Measurements from ENCODE around the gene PCSK5.
"Not testable (repeated sequence)": the region's sequence is repeated elsewhere in the genome, so short reads cannot be mapped to it uniquely, and the experiment has no call there.

PCSK5 gene

DNA sequence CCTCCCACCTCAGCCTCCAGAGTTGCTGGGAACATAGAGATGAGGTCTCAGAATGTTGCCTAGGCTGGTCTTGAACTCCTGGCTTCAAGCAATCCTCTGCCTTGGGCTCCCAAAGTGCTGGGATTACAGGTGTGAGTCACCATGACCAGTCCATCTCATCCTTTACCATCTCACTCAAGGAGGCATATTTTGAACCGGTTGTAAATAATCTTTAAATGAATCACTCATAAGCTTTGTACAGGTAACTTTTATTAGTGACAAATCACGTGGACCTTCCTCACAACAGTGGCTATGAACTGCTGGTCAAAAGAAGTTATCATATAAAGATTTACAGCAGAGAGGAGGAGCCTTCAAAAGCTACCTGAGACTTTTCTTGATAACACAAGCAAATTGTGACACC, 433.0 kb downstream of the PCSK5 start:
- H3K4me3 Mint-ChIP-seq: no peak overlapping the region
- no peaks in the 10 kb centered on the region for H3K9me3 Mint-ChIP-seq
- no peak for DNase-seq
- H3K27ac Mint-ChIP-seq: no peak overlapping the region
- no peaks in the 10 kb centered on the region for H3K4me1 Mint-ChIP-seq
- no peak for ATAC-seq
- peaks cover 16% of the 10 kb centered on the region for H3K27me3 Mint-ChIP-seq

DNA sequence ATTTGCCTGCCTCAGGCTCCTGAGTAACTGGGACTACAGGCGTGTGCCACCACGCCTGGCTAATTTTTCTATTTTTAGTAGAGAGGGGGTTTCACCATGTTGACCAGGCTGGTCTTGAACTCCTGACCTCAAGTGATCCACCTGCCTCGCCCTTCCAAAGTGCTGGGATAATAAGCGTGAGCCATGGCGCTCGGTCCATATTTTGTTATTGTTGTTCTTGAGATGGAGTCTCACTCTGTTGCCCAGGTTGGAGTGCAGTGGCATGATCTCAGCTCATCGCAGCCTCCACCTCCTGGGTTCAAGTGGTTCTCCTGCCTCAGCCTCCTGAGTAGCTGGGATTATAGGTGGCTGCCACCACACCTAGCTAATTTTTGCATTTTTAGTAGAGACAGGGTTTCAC, 433.6 kb downstream of the PCSK5 start:
- not testable (repeated sequence) for DNase-seq, ATAC-seq, H3K9me3 Mint-ChIP-seq, H3K4me1 Mint-ChIP-seq, H3K27ac Mint-ChIP-seq, H3K4me3 Mint-ChIP-seq
- peaks cover 16% of the 10 kb centered on the region for H3K27me3 Mint-ChIP-seq

DNA sequence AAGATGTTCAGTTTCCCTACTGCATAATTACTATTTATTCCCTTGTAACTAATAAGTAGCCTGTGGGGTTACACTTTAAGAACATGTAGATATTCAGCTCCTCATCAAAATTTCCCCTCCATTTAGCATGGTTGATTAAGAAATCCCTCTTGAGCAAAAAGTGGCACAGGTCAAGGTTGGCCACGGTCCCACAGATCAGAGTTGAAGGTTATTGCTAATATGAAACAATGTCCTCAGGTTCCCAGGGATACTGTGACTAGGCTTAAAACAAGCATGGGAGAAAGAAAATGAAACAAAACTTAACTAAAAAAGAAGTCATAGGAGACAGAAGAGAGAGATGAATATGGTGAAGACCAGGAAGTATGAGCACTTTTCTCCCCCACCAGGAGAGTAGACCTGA, 439.6 kb downstream of the PCSK5 start:
- DNase-seq (no peak), ATAC-seq (no peak)
- H3K27me3 Mint-ChIP-seq: no peaks in the 10 kb centered on the region
- no peaks in the 10 kb centered on the region for H3K4me1 Mint-ChIP-seq
- no peak overlapping the region for H3K4me3 Mint-ChIP-seq
- H3K27ac Mint-ChIP-seq: no peak overlapping the region
- no peaks in the 10 kb centered on the region for H3K9me3 Mint-ChIP-seq

DNA sequence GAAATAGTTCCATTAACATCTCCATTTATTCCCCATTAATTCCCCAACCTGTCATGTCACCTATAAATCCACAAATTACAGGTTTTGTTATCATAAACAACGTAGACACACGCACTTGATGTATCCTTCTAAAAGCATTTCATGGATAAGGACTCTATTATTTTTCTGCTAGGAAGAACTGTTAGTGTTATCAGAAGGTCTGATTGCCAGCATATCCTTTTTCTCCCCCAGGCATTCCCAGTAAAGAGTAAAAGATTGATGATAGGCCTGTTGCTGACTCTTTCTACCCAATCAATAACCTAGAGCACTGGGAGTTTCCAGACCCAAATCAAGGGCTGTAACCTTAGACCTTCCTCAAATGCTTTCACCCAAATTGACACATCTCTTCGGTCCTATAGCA, 442.9 kb downstream of the PCSK5 start:
- Mint-ChIP-seq H3K27me3 (peaks cover 3% of the 10 kb centered on the region), H3K9me3 (no peaks in the 10 kb centered on the region), H3K4me3 (no peak overlapping the region), H3K27ac (no peak overlapping the region), H3K4me1 (no peaks in the 10 kb centered on the region)
- DNase-seq (no peak), ATAC-seq (no peak)

DNA sequence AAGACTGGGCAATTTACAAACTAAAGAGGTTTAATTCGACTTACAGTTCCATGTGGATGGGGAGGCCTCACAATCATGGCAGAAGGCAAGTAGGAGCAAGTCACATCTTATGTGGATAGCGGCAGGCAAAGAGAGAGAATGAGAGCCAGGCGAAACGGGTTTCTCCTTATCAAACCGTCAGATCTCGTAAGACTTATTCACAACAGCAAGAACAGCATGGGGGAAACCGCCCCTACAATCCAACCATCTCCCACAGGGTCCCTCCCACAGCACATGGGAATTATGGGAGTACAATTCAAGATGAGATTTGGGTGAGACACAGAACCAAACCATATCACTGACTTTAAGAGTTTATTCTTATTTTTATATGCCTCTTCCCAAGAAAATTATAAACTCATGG, 443.5 kb downstream of the PCSK5 start:
- H3K9me3 Mint-ChIP-seq: no peaks in the 10 kb centered on the region
- no peak overlapping the region for H3K27ac Mint-ChIP-seq
- DNase-seq (no peak), ATAC-seq (no peak)
- no peaks in the 10 kb centered on the region for H3K4me1 Mint-ChIP-seq
- peaks cover 9% of the 10 kb centered on the region for H3K27me3 Mint-ChIP-seq
- no peak overlapping the region for H3K4me3 Mint-ChIP-seq

DNA sequence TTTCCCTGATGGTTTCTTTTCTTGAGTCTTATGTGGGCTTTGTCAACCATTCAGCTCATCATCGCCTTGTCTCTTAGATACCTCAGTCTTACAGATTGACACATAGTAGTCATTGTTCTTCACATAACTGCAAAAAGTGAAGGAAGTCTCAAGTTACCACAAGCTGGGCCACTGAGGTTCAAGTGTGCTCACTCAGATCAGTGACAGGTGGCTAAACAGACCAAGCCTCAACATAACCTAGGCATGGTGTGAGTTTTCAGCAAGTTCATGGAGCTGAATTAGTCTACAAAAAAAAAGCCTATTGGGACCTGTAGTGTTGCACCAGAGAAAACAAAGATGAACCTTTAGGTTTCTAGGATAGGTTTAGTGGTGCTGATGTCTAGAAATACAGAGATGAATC, 445.6 kb downstream of the PCSK5 start:
- Mint-ChIP-seq H3K4me1 (no peaks in the 10 kb centered on the region), H3K27me3 (peaks cover 10% of the 10 kb centered on the region), H3K27ac (no peak overlapping the region), H3K9me3 (peaks cover 0 to 5% of the 10 kb centered on the region in 2 donors), H3K4me3 (no peak overlapping the region)
- ATAC-seq (peak; percentile 28), DNase-seq (no peak)

DNA sequence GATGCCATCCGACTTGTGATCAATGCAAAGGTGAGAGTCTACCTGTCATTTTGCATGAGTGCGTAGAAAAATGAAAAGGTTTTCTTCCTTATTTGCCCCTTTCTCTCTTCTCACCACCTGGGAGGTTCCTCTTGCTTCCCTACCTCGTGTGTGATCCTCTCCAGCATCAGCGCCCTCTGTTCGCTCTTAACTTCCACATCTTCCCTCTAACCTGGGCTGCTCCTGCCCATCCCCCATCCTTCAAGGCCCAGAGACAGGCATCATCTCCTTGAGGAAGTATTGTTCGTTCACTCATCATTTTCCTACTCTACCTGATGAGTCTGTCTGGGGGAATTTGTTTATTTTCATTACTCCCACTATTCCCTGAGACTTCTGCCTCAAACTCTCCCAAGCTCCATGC, 447.9 kb downstream of the PCSK5 start:
- H3K9me3 Mint-ChIP-seq: peaks cover 0 to 5% of the 10 kb centered on the region in 2 donors

DNA sequence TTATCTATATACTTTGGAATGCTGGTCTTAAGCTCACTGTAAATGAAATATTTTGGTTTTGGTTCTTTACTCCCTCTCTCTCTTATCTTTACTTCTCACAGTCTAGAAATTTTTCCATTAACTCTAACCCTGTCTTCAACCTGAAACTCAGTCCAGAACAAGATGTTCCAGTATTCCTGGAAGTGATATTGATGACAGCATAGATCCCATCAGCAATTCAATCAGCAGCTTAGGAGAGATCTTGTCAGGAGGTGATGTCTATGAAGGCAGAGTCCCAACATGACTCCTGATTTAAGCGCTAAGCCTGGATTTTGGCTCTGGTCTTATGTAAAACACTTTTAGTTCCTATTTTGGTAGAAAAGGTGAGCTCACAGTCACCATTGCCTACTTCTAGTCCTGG, 451.1 kb downstream of the PCSK5 start:
- H3K4me3 Mint-ChIP-seq: no peak overlapping the region
- H3K4me1 Mint-ChIP-seq: no peaks in the 10 kb centered on the region
- peaks cover 17% of the 10 kb centered on the region for H3K27me3 Mint-ChIP-seq
- DNase-seq (no peak), ATAC-seq (no peak)
- peaks cover 0 to 5% of the 10 kb centered on the region in 2 donors for H3K9me3 Mint-ChIP-seq
- H3K27ac Mint-ChIP-seq: no peak overlapping the region

More for the DNA sequence above, 447.9 kb downstream of the PCSK5 start:
- peaks cover 17% of the 10 kb centered on the region for H3K27me3 Mint-ChIP-seq
- DNase-seq (no peak), ATAC-seq (no peak)
- no peaks in the 10 kb centered on the region for H3K4me1 Mint-ChIP-seq
- H3K4me3 Mint-ChIP-seq: no peak overlapping the region
- H3K27ac Mint-ChIP-seq: no peak overlapping the region

DNA sequence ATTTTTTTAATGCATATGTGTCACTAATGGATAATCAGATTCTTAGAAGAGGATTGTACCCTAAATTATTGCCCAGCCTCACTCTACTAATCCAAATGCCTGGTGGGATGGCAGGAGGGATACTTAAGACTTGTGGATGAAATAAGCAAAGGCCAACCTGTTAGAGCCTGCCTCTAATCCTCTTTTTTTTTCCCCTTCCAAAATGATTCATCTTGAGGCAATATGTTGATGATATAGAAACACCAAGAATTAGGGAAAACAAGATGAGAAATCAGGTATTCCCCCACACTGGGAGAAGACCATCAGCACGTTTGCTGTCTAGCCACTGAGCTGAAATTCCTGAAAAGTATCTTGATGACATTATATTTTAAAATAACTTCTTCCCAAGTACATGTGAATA, 451.7 kb downstream of the PCSK5 start:
- H3K27me3 Mint-ChIP-seq: peaks cover 17% of the 10 kb centered on the region

DNA sequence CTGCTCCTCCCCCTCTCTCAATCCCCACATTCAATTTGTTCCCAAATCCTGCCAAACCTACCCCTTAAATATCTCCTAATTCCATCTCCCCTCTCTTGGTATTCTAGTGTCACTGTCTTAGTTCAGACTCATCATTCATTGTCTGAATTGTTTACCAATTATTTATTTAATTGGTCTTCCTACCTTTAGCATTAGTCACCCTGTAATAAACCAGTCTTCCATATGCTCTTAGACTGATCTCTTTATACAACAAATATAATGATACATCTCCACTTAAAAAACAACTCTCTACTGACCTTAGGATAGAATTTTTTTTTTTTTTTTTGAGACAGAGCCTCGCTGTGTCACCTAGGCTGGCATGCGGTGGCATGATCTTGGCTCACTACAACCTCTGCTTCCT, 452.4 kb downstream of the PCSK5 start:
- ATAC-seq: no peak
- H3K4me1 Mint-ChIP-seq: no peaks in the 10 kb centered on the region
- H3K9me3 Mint-ChIP-seq: peaks cover 0 to 5% of the 10 kb centered on the region in 2 donors
- no peak overlapping the region for H3K27ac Mint-ChIP-seq
- H3K4me3 Mint-ChIP-seq: no peak overlapping the region
- no peak for DNase-seq
- peaks cover 17% of the 10 kb centered on the region for H3K27me3 Mint-ChIP-seq

More for the DNA sequence above, 451.7 kb downstream of the PCSK5 start:
- H3K4me1 Mint-ChIP-seq: no peaks in the 10 kb centered on the region
- no peak overlapping the region for H3K4me3 Mint-ChIP-seq
- ATAC-seq (no peak), DNase-seq (no peak)
- H3K9me3 Mint-ChIP-seq: peaks cover 0 to 5% of the 10 kb centered on the region in 2 donors
- H3K27ac Mint-ChIP-seq: no peak overlapping the region

DNA sequence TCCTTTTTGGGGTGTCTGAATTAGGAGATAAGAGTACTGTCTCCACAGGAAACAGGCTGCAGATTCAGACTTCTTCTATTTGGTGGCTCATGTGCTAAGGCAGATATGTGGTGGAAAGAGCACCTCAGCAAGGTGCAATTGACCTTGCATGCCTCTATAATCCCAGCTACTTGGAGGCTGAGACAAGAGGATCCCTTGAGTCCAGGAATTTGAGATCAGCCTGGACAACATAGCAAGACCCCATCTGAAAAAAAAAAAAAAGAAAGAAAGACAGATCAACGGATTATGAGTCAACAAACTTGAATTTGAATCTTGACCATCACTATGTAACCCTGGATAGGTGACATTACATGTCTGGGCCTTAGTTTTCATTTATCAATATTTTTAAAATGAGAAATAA, 459.4 kb downstream of the PCSK5 start:
- no peak overlapping the region for H3K4me3 Mint-ChIP-seq
- ATAC-seq: no peak
- H3K27ac Mint-ChIP-seq: no peak overlapping the region
- H3K27me3 Mint-ChIP-seq: peaks cover 7% of the 10 kb centered on the region
- no peak for DNase-seq
- no peaks in the 10 kb centered on the region for H3K4me1 Mint-ChIP-seq
- H3K9me3 Mint-ChIP-seq: no peaks in the 10 kb centered on the region

DNA sequence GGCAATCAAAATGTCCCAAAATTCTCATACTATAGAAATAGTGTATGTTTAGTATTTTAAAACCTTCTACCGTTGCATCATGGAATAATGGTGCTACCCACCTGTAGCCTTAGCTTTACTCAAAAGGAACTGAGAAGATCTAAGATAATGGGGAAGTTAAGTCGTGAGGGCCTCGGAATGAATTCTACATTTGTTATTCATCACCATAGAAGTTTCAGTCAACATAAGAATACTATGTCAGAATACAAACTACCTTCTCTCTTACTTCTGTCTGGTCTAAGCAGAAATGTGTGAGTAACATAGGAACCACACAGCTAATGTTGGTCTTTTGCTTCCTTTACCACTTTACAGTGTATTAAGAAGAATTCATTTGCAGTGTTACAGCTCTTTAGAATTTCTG, 460.5 kb downstream of the PCSK5 start:
- DNase-seq (no peak), ATAC-seq (no peak)
- Mint-ChIP-seq H3K4me3 (no peak overlapping the region), H3K27ac (no peak overlapping the region), H3K9me3 (no peaks in the 10 kb centered on the region), H3K4me1 (no peaks in the 10 kb centered on the region), H3K27me3 (peaks cover 7% of the 10 kb centered on the region)

DNA sequence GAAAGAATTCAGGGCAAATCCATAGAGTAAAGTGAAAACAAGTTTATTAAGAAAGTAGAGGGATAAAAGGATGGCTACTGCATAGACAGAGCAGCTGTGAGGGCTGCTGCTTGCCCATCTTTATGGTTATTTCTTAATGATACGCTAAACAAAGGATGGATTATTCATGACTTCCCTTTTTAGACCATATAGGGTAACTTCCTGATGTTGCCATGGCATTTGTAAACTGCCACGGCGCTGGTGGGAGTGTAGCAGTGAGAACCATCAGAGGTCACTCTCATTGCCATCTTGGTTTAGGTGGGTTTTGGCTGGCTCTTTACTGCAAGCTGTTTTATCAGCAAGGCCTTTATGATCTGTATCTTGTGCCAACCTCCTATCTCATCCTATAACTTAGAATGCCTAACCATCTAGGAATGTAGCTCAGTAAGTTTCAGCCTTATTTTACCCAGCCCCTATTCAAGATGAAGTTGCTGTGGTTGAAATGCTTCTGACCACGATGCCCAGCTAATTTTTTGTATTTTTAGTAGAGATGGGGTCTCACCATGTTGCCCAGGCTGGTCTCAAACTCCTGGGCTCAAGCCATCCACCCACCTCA, 461.6 kb downstream of the PCSK5 start:
- ATAC-seq (no peak), DNase-seq (no peak)
- Mint-ChIP-seq H3K4me1 (no peaks in the 10 kb centered on the region), H3K27me3 (peaks cover 7% of the 10 kb centered on the region), H3K9me3 (no peaks in the 10 kb centered on the region), H3K4me3 (no peak overlapping the region), H3K27ac (no peak overlapping the region)

DNA sequence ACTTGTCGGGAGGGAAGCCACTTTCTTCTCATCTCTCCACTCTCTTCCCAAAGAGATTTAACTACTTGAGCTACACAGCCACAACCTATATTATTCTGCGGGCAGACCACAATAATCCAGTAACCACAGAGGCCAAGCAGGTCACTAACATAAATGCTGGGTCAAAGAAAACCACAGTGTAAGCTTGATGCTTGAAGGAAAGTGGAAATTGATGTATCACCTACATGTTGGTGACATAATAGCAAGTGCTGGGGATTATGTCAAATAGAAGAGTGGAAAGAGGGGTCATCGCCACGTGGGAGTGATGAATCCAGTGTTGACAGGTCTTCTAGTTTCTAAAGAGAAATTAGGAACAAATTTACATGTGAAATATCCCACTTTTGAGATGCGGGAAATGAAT, 462.8 kb downstream of the PCSK5 start:
- Mint-ChIP-seq H3K4me1 (no peaks in the 10 kb centered on the region), H3K27me3 (peaks cover 7% of the 10 kb centered on the region), H3K4me3 (no peak overlapping the region), H3K9me3 (no peaks in the 10 kb centered on the region), H3K27ac (no peak overlapping the region)
- DNase-seq (no peak), ATAC-seq (no peak)

DNA sequence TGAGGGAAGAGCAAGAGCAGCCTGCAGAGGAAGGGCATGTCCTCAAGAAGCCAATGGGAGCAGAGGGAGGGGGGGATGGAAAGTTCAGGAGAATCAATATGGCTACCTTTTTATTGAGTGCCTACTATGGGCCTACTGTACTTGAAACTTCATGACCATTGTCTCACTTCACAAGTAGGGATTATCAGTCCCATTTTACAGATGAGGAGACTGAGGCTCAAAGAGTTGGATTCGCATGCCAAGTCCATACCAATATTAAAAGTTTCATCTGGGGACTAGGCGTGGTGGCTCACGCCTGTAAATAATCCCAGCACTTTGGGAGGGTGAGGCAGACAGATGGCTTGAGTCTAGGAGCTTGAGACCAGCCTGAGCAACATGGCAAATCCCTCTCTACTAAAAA, 463.7 kb downstream of the PCSK5 start:
- no peak for ATAC-seq
- Mint-ChIP-seq H3K27ac (no peak overlapping the region), H3K4me3 (no peak overlapping the region), H3K4me1 (no peaks in the 10 kb centered on the region), H3K27me3 (peaks cover 7% of the 10 kb centered on the region), H3K9me3 (no peaks in the 10 kb centered on the region)
- DNase-seq: no peak

DNA sequence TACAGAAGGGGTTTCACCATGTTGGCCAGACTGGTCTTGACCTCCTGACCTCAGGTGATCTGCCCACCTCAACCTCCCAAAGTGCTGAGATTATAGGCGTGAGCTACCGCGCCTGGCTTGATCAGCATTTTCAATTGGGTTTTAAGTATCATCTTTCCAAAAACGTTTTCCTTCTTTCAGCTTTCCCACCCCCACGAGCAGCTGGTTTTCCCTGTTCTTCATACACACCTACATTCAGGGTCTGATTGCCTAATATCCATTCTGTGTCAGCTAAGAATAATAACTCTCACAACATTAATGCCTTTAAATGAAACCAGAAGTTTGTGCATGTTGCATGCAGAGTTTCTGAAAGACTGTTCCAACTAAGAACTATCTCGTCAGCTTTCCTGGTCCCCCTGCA, 465.4 kb downstream of the PCSK5 start:
- Mint-ChIP-seq H3K4me3 (no peak overlapping the region), H3K27me3 (no peaks in the 10 kb centered on the region), H3K9me3 (no peaks in the 10 kb centered on the region), H3K4me1 (no peaks in the 10 kb centered on the region), H3K27ac (no peak overlapping the region)
- ATAC-seq (no peak), DNase-seq (no peak)

DNA sequence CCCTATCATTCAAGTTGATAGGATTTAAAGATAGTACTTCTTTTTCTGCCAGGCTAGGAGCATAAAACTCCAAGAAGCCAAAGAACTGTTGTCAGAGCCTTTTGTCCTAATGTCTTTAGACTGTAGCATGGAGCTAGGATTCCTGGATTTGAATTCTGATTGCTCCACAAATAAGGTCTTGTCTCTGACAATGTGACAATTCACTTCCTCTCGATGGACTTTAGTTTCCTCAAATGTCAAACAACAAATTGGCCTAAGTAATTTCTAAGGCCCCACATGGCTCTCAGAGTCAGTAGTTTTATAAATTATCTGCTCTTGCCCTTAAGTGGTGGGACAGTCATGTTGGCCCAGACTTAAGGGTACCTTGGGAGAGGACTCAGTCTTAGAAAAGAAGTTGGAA, 467.1 kb downstream of the PCSK5 start:
- ATAC-seq (no peak), DNase-seq (no peak)
- Mint-ChIP-seq H3K4me1 (no peaks in the 10 kb centered on the region), H3K27me3 (peaks cover under 1% of the 10 kb centered on the region), H3K27ac (no peak overlapping the region), H3K9me3 (no peaks in the 10 kb centered on the region), H3K4me3 (no peak overlapping the region)

Measured in stimulated activated naive CD8-positive, alpha-beta T cell treated with anti-CD3 and anti-CD28 coated beads, Interleukin-15, amount 100 ng/mL, for 72 hours (primary cell).